HepG2 (cell line): ENCODE data around the gene AMIGO3. TPM values are rescaled to one million over a fixed set of nuclear protein-coding genes. Genes with fewer than 3 reads are reported as not detected.
A peak's percentile ranks its signal among the peaks of the same experiment; 100 is the strongest.

Experiments
- ARHGAP35 ChIP-seq: sonication (generic); formaldehyde crosslinking; IDR thresholded peaks from 2 replicates; pipeline ENCODE4 v1.9.0; 2022; ENCODE audit warnings: mild to moderate bottlenecking, inconsistent platforms, moderate library complexity, missing genetic modification reagents, borderline replicate concordance
- ARID3A ChIP-seq: IDR thresholded peaks from 2 replicates; pipeline ENCODE4 v1.6.1; 2012; ENCODE audit warnings: low read depth, low read length, improper control_type of control experiment
- ATF2 ChIP-seq: sonication (generic); formaldehyde crosslinking; IDR thresholded peaks from 2 replicates; pipeline ENCODE4 v1.4.0; 2020; ENCODE audit warnings: missing genetic modification reagents
- FOXO1 ChIP-seq: sonication (generic); formaldehyde crosslinking; IDR thresholded peaks from 2 replicates; pipeline ENCODE4 v1.4.0; 2020; ENCODE audit warnings: missing genetic modification reagents
- HINFP ChIP-seq: sonication (generic); formaldehyde crosslinking; IDR thresholded peaks from 2 replicates; pipeline ENCODE4 v1.4.0; 2020; ENCODE audit warnings: low read depth, mild to moderate bottlenecking, missing genetic modification reagents
- IKZF5 ChIP-seq: IDR thresholded peaks from 2 replicates; pipeline ENCODE4 v1.6.1; 2018; ENCODE audit warnings: missing genetic modification reagents, mild to moderate bottlenecking, missing compliant biosample characterization
- JARID2 ChIP-seq: sonication (generic); formaldehyde crosslinking; IDR thresholded peaks from 2 replicates; pipeline ENCODE4 v1.8.1; 2023; ENCODE audit warnings: missing genetic modification reagents, inconsistent platforms; ENCODE audit not compliant: insufficient replicate concordance
- MXD1 ChIP-seq: sonication (generic); formaldehyde crosslinking; IDR thresholded peaks from 2 replicates; pipeline ENCODE4 v1.4.0; 2020; ENCODE audit warnings: mild to moderate bottlenecking, missing genetic modification reagents
- TBX3 ChIP-seq: fragments of 450-650 bp; IDR thresholded peaks from 2 replicates; pipeline ENCODE4 v1.6.1; 2017; ENCODE audit warnings: antibody characterized with exemption, mild to moderate bottlenecking, inconsistent platforms, borderline replicate concordance
- THRA ChIP-seq: sonication (generic); formaldehyde crosslinking; IDR thresholded peaks from 2 replicates; pipeline ENCODE4 v1.4.0; 2020; ENCODE audit warnings: missing genetic modification reagents, borderline replicate concordance
- UBTF ChIP-seq: sonication (generic); formaldehyde crosslinking; IDR thresholded peaks from 2 replicates; pipeline ENCODE4 v1.4.0; 2020; ENCODE audit warnings: mild to moderate bottlenecking, missing genetic modification reagents
- ZBTB20 ChIP-seq: sonication (generic); formaldehyde crosslinking; IDR thresholded peaks from 2 replicates; pipeline ENCODE4 v1.8.1; 2023; ENCODE audit warnings: missing genetic modification reagents, low read depth, mild to moderate bottlenecking, borderline replicate concordance
- ZBTB7B ChIP-seq: sonication (generic); formaldehyde crosslinking; IDR thresholded peaks from 2 replicates; pipeline ENCODE4 v1.4.0; 2020; ENCODE audit warnings: missing genetic modification reagents
- ZFAT ChIP-seq: sonication (generic); formaldehyde crosslinking; conservative IDR thresholded peaks from 2 replicates; pipeline ENCODE4 v1.8.1; 2023; ENCODE audit warnings: missing genetic modification reagents, inconsistent platforms
- ZSCAN9 ChIP-seq: IDR thresholded peaks from 2 replicates; pipeline ENCODE4 v1.6.1; 2016; ENCODE audit warnings: borderline replicate concordance
- polyA plus RNA-seq, 8 experiments: library from polyadenylated mRNA; depleted of rRNA in 3 of 8; stranded (reverse) in 7 of 8; unstranded in 1 of 8; fragments of >200 nt; fragmentation: Illumina TruSeq in 4 of 8; extraction: Trizol in 4 of 8; gene quantifications; 2 replicates each; pipeline versions ENCODE4 v1.2.1 to v1.2.3, GENCODE V29; 2011 to 2016; ENCODE audit warnings: low read depth in 4 of 8, missing spikeins in 1 of 8, mixed read lengths in 1 of 8; ENCODE audit not compliant: insufficient read depth in 1 of 8
- total RNA-seq, 5 experiments: library from RNA; depleted of rRNA; stranded (reverse); fragments of >200 nt; fragmentation: Illumina TruSeq; extraction: Trizol; gene quantifications; 2 replicates each; pipeline ENCODE4 v1.2.3, GENCODE V29; 2016; ENCODE audit warnings: low read depth in 1 of 5

AMIGO3 gene
- total and polyA plus RNA-seq, 2 of the 13 experiments (the other 11 are each of a cell fraction or from before 2014, with no cell fraction given), result 0.35 TPM; not detected in 1

- TF ChIP-seq TBX3, result 0 out of 2 replicates have a peak, but pooled peaks have one; percentile 20
- TF ChIP-seq UBTF, result peak; percentile 83
- peak; percentile 70; the same call in 1 of the 2 replicates for TF ChIP-seq ZBTB20 (CRISPR knock-in tag)
- no peak for TF ChIP-seq THRA
- TF ChIP-seq HINFP (CRISPR knock-in tag), result peak; percentile 97
- TF ChIP-seq ARID3A, result no peak
- peak; percentile 52; the same call in 1 of the 2 replicates for TF ChIP-seq ATF2 (CRISPR knock-in tag)
- TF ChIP-seq MXD1 (CRISPR knock-in tag), result 0 out of 2 replicates have a peak, but pooled peaks have one; percentile 51
- TF ChIP-seq ZSCAN9 (CRISPR knock-in tag), result 0 out of 2 replicates have a peak, but pooled peaks have one; percentile 55
- peak; percentile 78 for TF ChIP-seq IKZF5 (CRISPR knock-in tag)
- no peak; the same call in 1 of the 2 replicates for TF ChIP-seq ZFAT (CRISPR knock-in tag)
- TF ChIP-seq ARHGAP35 (CRISPR knock-in tag), result 0 out of 2 replicates have a peak, but pooled peaks have one; percentile 6
- no peak for TF ChIP-seq JARID2 (CRISPR knock-in tag)
- TF ChIP-seq FOXO1 (CRISPR knock-in tag), result peak; percentile 73
- peak; percentile 54 for TF ChIP-seq ZBTB7B (CRISPR knock-in tag)
Observed at GRCh38 chr3:49689046-49689907, 30.2 kb downstream of the AMIGO3 start, which contains the start of the genes MST1 and RNF123 (continued).
